ENCODE data around the gene STIM2. TPM values are rescaled to one million over a fixed set of nuclear protein-coding genes. Genes with fewer than 3 reads are reported as not detected.

Gene STIM2
- total and polyA plus RNA-seq, 2 of the 4 experiments (the other 2 are of a cell fraction) = 16.1 to 27.6 TPM

- Histone ChIP-seq H2BK15ac (ENCODE audit: low read depth, low read length) (no peak overlapping the region), H2BK5ac (ENCODE audit: low read depth, low read length, poor library complexity, severe bottlenecking) (no peak overlapping the region), H3K4me1 (ENCODE audit: control insufficient read depth, insufficient read depth, low read length) (no peaks in the 10 kb centered on the region), H3K36me3 (ENCODE audit: control insufficient read depth, insufficient read depth, low read length) (no peaks in the 10 kb centered on the region), H2AK5ac (ENCODE audit: low read depth, low read length) (no peak overlapping the region), H2BK20ac (ENCODE audit: low read depth, low read length) (no peak overlapping the region), H3K27ac (ENCODE audit: insufficient read depth, low read length) (no peak overlapping the region), H4K91ac (ENCODE audit: insufficient read depth, low read depth, low read length) (no peak overlapping the region), H2AK9ac (replicated peaks; ENCODE audit: low read depth, low read length, poor library complexity) (no peak overlapping the region), H2AFZ (replicated peaks; ENCODE audit: low read length, poor library complexity) (peak overlapping the region; percentile 52), H3K14ac (replicated peaks; ENCODE audit: low read depth, low read length) (no peak overlapping the region; the same call in 1 of the 2 replicates), H3K9ac (ENCODE audit: low read depth, low read length) (no peak overlapping the region), H3K9me1 (ENCODE audit: insufficient read depth, low read length) (0 out of 2 replicates have a peak, but pooled peaks cover 5% of the 10 kb centered on the region), H4K20me1 (ENCODE audit: insufficient read depth, low read length) (no peaks in the 10 kb centered on the region), H3K4me3 (ENCODE audit: insufficient read depth, low read depth, low read length) (no peak overlapping the region), H3K23ac (ENCODE audit: low read depth, low read length) (no peak overlapping the region), H3K4me2 (ENCODE audit: low read depth, low read length) (no peak overlapping the region), H3K79me1 (ENCODE audit: low read depth in 1 of 2, low read length in 2 of 2) (no peaks in the 10 kb centered on the region), H4K8ac (ENCODE audit: low read depth in 2 of 2, low read length in 2 of 2) (no peak overlapping the region), H2BK120ac (ENCODE audit: low read depth, low read length) (no peak overlapping the region), H3K18ac (ENCODE audit: low read depth, low read length) (no peak overlapping the region), H3K9me3 (ENCODE audit: control insufficient read depth, insufficient read depth, low read length) (no peaks in the 10 kb centered on the region; the same call in 1 of the 2 replicates), H4K5ac (ENCODE audit: low read depth, low read length) (no peak overlapping the region), H3K56ac (ENCODE audit: extremely low read depth, insufficient read depth, low read length) (no peak overlapping the region), H3K4ac (ENCODE audit: low read depth, low read length) (no peak overlapping the region), H3K27me3 (ENCODE audit: control insufficient read depth, insufficient read depth, low read length) (no peaks in the 10 kb centered on the region)
- dilution Hi-C loops (cut with HindIII; ENCODE audit: low sequenced_read_pairs, unreplicated experiment) (no loop called here), in situ Hi-C loops (cut with MboI; ENCODE audit: low sequenced_read_pairs) (no loop called here), intact Hi-C loops (cut with micrococcal nuclease) (no loop called here)
- DNase-seq (peak; percentile 20), ATAC-seq (ENCODE audit: low read depth) (no peak)
- no peak for TF ChIP-seq CTCF (conservative IDR thresholded peaks at IDR 0.05; ENCODE audit: low read depth, low read length)
- no peak for TF ChIP-seq MAFK (IDR thresholded peaks at IDR 0.05; ENCODE audit: low read depth, low read length)
- no peak for TF ChIP-seq USF2 (IDR thresholded peaks at IDR 0.05; ENCODE audit: low read depth, low read length)
- TF ChIP-seq FOS (IDR thresholded peaks at IDR 0.05; ENCODE audit: low read depth, low read length) = no peak
- no peak for TF ChIP-seq NFE2L2 (IDR thresholded peaks at IDR 0.05; ENCODE audit: low read depth, low read length)
- TF ChIP-seq SMC3 (IDR thresholded peaks at IDR 0.05; ENCODE audit: low read depth, low read length) = no peak
- TF ChIP-seq POLR2A (IDR thresholded peaks at IDR 0.05; ENCODE audit: low read depth, low read length) = no peak
- TF ChIP-seq CHD1 (IDR thresholded peaks at IDR 0.05; ENCODE audit: low read depth, low read length) = no peak
- ChIA-PET CTCF (no interaction called here), POLR2A (ENCODE audit: unreplicated experiment) (no interaction called here)
- 86% methylated on average over 1 of the region's 11 CpGs; no CpG with 5 or more reads in 1 of the 2 experiments for WGBS, 2 experiments (ENCODE audit: extremely low coverage in 2 of 2, insufficient read length in 1 of 2)
- BruUV-seq (replicated peaks) = no TSS peak
These were observed 38.8 kb upstream of the STIM2 start for GRCh38 chr4:26821677-26822503.
